Epithelial cell of proximal tubule (primary cell): ENCODE measurements around the gene TUBB4A. TPM values are rescaled to one million over a fixed set of nuclear protein-coding genes. Genes with fewer than 3 reads are reported as not detected.

Experiments
- DNase-seq: peaks from one replicate; pipeline ENCODE4 v3.0.0-alpha.2; 2011; ENCODE audit warnings: low read depth
- H3K4me3 ChIP-seq: 2 replicates; pipeline ENCODE4 v1.5.1; 2011; ENCODE audit warnings: low read depth, mild to moderate bottlenecking, low read length
- total RNA-seq: library from RNA; depleted of rRNA; stranded (reverse); fragments of >200 nt; gene quantifications from 2 replicates; pipeline ENCODE4 v1.2.3, GENCODE V29; 2015
- TF ChIP-seq, protein P1 (sequence below): conservative IDR thresholded peaks from 2 replicates; pipeline ENCODE4 v1.5.1; 2012; ENCODE audit warnings: low read depth, mild to moderate bottlenecking, low read length

Gene TUBB4A
- total RNA-seq, 1 donor from 2014 or later, result 3.1 TPM

GRCh38 chr19:6458695-6459261 lies 43.3 kb downstream of the TUBB4A start:
- TF ChIP-seq, protein P1, sequence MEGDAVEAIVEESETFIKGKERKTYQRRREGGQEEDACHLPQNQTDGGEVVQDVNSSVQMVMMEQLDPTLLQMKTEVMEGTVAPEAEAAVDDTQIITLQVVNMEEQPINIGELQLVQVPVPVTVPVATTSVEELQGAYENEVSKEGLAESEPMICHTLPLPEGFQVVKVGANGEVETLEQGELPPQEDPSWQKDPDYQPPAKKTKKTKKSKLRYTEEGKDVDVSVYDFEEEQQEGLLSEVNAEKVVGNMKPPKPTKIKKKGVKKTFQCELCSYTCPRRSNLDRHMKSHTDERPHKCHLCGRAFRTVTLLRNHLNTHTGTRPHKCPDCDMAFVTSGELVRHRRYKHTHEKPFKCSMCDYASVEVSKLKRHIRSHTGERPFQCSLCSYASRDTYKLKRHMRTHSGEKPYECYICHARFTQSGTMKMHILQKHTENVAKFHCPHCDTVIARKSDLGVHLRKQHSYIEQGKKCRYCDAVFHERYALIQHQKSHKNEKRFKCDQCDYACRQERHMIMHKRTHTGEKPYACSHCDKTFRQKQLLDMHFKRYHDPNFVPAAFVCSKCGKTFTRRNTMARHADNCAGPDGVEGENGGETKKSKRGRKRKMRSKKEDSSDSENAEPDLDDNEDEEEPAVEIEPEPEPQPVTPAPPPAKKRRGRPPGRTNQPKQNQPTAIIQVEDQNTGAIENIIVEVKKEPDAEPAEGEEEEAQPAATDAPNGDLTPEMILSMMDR, result no peak
- peak overlapping the region; percentile 83 for H3K4me3 ChIP-seq
- no peak for DNase-seq

- DNase-seq, result no peak
- TF ChIP-seq, protein P1, result no peak
- H3K4me3 ChIP-seq, result peak overlapping the region; percentile 83
Observed at GRCh38 chr19:6457958-6458694, 44.0 kb downstream of the TUBB4A start.

- H3K4me3 ChIP-seq, result no peak overlapping the region
- TF ChIP-seq, protein P1, result no peak
- no peak for DNase-seq
Observed at GRCh38 chr19:6455924-6456323, 46.2 kb downstream of the TUBB4A start.

DNA sequence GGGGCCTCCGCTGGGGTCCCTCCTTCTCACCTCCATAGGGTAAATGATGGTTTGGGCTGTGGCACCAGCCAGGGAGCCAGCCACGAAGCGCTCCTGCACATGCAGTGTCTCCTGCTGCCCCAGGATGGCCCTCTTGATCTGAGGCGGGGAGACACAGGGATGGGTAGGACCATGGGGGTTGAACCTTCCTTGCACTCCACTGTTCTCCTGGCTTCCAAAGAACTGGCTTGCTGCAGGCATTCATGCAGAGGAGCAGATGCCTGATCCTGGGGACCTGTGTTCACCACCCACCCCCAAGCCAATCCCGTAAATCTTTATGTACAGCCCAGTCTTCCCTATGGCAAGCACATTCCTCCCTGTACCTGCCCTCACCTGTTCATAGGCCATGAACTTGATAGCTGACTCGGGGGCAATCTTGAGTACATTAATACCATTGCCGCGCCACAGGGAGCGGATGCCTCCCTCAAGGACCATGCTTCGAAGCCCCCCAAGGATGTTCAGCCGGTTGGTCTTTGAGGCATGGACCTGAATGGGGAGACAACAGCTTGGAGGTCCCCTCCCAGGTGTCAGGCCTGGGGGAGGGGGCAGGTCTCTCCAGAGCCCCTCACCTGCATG lies 48.1 kb downstream of the TUBB4A start:
- no peak for DNase-seq
- H3K4me3 ChIP-seq, result no peak overlapping the region
- TF ChIP-seq, protein P1, result no peak

DNA sequence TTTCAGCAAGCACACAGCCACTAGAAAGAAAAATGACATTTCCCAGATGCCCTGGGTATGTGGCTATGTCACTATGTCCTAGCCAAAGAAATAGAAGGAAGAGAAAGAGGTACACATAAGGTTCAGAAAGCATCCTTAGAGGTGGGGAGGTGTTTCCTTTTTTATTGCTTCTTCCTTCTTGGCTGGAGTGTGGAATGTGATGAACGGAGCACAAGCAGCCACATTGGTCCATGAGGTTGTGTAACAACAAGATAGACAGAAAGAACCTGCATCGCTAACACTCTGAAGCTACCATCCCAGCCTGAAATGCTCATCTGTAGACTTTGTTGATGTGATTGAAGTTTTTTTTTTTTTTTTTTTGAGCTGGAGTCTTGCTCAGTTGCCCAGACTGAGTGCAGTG lies 49.2 kb downstream of the TUBB4A start:
- H3K4me3 ChIP-seq, result no peak overlapping the region
- TF ChIP-seq, protein P1, result no peak
- DNase-seq, result no peak

DNA sequence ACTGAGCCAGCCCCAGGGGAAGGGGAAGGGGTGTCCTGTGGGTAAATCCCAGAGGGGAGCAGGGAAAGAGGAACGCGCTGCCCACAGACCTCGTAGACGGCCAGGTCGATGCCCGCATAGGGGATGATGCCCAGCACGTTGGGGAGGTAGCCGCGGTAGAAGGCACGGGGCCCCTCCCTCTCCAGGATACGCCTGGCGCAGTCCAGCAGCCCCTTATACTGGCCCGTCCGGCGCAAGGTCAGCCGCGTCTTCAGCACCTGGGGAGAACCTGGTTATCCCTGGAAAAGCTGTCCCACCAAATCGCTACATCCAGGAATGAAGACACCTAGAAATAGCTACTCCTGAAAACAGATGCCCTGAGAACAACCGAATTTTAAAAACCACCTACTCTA lies 49.9 kb downstream of the TUBB4A start:
- no peak overlapping the region for H3K4me3 ChIP-seq
- TF ChIP-seq, protein P1, result no peak
- no peak for DNase-seq
